ENCODE data around the gene DLST.

The DLST gene

DNA sequence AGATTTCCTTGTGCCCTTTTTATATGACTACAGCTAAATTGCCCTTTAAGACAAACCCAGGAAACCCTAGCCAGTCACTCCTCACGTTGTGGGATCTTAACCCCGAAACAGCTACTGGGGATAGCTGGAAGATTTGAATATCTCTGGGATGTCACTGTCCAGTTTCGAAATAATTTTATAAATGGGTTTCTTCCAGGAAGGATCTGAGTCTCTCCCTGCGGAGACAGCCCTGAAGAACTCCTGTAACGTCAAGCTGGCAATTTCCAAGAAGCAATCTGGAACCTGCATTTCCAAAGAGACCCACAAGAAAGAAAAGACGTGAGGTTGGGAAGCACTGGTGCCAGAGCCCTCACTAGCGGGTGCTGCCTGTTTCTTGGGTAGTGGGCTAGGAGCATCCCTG is 26.7 kb upstream of the DLST start:
- TF ChIP-seq OSR1 (CRISPR knock-in tag; IDR thresholded peaks at IDR 0.05) (no peak), PATZ1 (CRISPR knock-in tag; IDR thresholded peaks at IDR 0.05; ENCODE audit: borderline replicate concordance) (no peak), TCF4 (CRISPR knock-in tag; IDR thresholded peaks at IDR 0.05; ENCODE audit: borderline replicate concordance) (no peak), CSDC2 (CRISPR knock-in tag; IDR thresholded peaks at IDR 0.05) (no peak)
- no peak for ATAC-seq

- no peak for ATAC-seq
- TF ChIP-seq BACH2 (CRISPR knock-in tag; IDR thresholded peaks at IDR 0.05; ENCODE audit: borderline replicate concordance) = no peak
- TF ChIP-seq, protein P1, sequence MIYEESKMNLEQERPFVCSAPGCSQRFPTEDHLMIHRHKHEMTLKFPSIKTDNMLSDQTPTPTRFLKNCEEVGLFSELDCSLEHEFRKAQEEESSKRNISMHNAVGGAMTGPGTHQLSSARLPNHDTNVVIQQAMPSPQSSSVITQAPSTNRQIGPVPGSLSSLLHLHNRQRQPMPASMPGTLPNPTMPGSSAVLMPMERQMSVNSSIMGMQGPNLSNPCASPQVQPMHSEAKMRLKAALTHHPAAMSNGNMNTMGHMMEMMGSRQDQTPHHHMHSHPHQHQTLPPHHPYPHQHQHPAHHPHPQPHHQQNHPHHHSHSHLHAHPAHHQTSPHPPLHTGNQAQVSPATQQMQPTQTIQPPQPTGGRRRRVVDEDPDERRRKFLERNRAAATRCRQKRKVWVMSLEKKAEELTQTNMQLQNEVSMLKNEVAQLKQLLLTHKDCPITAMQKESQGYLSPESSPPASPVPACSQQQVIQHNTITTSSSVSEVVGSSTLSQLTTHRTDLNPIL (CRISPR knock-in tag; IDR thresholded peaks at IDR 0.05; ENCODE audit: low read depth) = no peak
- TF ChIP-seq RARB (CRISPR knock-in tag; IDR thresholded peaks at IDR 0.05) = no peak
- TF ChIP-seq ZNF565 (CRISPR knock-in tag; conservative IDR thresholded peaks at IDR 0.05; ENCODE audit: low read depth) = no peak
- TF ChIP-seq SNAI2 (CRISPR knock-in tag; IDR thresholded peaks at IDR 0.05) = no peak
- TF ChIP-seq TCF4 (CRISPR knock-in tag; IDR thresholded peaks at IDR 0.05; ENCODE audit: borderline replicate concordance) = no peak
- TF ChIP-seq ZNF70 (CRISPR knock-in tag; IDR thresholded peaks at IDR 0.05) = no peak
- TF ChIP-seq ISL1 (CRISPR knock-in tag; IDR thresholded peaks at IDR 0.05) = no peak
- TF ChIP-seq ZFP3 (CRISPR knock-in tag; IDR thresholded peaks at IDR 0.05) = no peak
- TF ChIP-seq POU6F1 (CRISPR knock-in tag; IDR thresholded peaks at IDR 0.05; ENCODE audit: borderline replicate concordance, low read depth) = no peak
- TF ChIP-seq ARNTL (CRISPR knock-in tag; IDR thresholded peaks at IDR 0.05; ENCODE audit: borderline replicate concordance, low read depth) = no peak
- TF ChIP-seq ZFP30 (CRISPR knock-in tag; IDR thresholded peaks at IDR 0.05) = no peak
- no peak for TF ChIP-seq ZNF8 (CRISPR knock-in tag; IDR thresholded peaks at IDR 0.05)
- no peak for TF ChIP-seq GLIS3 (CRISPR knock-in tag; IDR thresholded peaks at IDR 0.05)
- TF ChIP-seq PPARA (CRISPR knock-in tag; IDR thresholded peaks at IDR 0.05; ENCODE audit: borderline replicate concordance) = no peak
- no peak for TF ChIP-seq TSHZ2 (CRISPR knock-in tag; IDR thresholded peaks at IDR 0.05)
Measured at GRCh38 chr14:74855945-74856344, 25.8 kb upstream of the DLST start.

- TF ChIP-seq OSR1 (CRISPR knock-in tag; IDR thresholded peaks at IDR 0.05) (no peak), ZNF70 (CRISPR knock-in tag; IDR thresholded peaks at IDR 0.05) (no peak), PATZ1 (CRISPR knock-in tag; IDR thresholded peaks at IDR 0.05; ENCODE audit: borderline replicate concordance) (no peak), ZFP3 (CRISPR knock-in tag; IDR thresholded peaks at IDR 0.05) (no peak), SNAI2 (CRISPR knock-in tag; IDR thresholded peaks at IDR 0.05) (no peak), ESRRG (CRISPR knock-in tag; IDR thresholded peaks at IDR 0.05) (no peak), BACH2 (CRISPR knock-in tag; IDR thresholded peaks at IDR 0.05; ENCODE audit: borderline replicate concordance) (no peak)
- TF ChIP-seq, protein P2, sequence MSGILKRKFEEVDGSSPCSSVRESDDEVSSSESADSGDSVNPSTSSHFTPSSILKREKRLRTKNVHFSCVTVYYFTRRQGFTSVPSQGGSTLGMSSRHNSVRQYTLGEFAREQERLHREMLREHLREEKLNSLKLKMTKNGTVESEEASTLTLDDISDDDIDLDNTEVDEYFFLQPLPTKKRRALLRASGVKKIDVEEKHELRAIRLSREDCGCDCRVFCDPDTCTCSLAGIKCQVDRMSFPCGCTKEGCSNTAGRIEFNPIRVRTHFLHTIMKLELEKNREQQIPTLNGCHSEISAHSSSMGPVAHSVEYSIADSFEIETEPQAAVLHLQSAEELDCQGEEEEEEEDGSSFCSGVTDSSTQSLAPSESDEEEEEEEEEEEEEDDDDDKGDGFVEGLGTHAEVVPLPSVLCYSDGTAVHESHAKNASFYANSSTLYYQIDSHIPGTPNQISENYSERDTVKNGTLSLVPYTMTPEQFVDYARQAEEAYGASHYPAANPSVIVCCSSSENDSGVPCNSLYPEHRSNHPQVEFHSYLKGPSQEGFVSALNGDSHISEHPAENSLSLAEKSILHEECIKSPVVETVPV (CRISPR knock-in tag; IDR thresholded peaks at IDR 0.05) = no peak
- ATAC-seq = no peak
Measured at GRCh38 chr14:74856366-74856765, 25.4 kb upstream of the DLST start.

Data from SK-N-SH treated with all-trans-retinoic acid at 6 μM for 48 hours (cell line).